GM10266 (cell line): ENCODE results near the gene RNF224.
A peak's percentile ranks its signal among the peaks of the same experiment; 100 is the strongest.
"Not testable (repeated sequence)": the region's sequence is repeated elsewhere in the genome, so short reads cannot be mapped to it uniquely, and the experiment has no call there.

Experiments used
- DNase-seq: peaks from one replicate; pipeline ENCODE4 v3.0.0; 2012; ENCODE audit errors: extremely low spot score
- TF ChIP-seq, protein P1 (sequence below): IDR thresholded peaks from 2 replicates; pipeline ENCODE4 v1.5.1; 2012; ENCODE audit warnings: mild to moderate bottlenecking, low read depth; ENCODE audit not compliant: control insufficient read depth, insufficient read depth; ENCODE audit errors: missing control alignments

The RNF224 gene

DNA sequence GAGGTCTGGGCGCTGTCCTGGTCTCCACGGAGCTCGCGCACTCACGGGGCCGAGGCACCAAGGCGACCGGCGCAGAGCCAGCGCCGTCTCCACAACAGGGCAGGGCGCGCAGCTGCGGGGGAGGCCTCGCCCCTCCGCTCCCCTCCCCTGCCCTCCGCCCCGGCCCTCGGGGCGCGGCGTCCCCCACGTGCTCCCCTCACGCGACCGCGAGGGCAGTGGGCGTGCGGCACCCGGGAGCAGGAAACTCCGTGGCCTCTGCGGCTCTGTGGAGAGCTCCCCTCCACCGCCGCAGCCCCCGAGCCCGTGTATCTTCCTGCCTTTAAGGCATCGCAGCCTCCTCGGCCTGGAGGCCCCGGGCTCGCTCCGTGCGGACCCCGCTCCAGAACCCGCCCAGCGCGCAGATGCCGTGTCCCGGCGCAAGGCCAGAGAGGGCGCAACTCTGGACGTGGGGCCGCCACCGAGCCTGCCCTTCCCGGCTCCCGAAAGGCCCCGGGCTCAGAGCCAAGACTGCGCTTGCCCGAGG lies 13.1 kb downstream of the RNF224 start:
- peak; percentile 79 for DNase-seq
- TF ChIP-seq, protein P1, sequence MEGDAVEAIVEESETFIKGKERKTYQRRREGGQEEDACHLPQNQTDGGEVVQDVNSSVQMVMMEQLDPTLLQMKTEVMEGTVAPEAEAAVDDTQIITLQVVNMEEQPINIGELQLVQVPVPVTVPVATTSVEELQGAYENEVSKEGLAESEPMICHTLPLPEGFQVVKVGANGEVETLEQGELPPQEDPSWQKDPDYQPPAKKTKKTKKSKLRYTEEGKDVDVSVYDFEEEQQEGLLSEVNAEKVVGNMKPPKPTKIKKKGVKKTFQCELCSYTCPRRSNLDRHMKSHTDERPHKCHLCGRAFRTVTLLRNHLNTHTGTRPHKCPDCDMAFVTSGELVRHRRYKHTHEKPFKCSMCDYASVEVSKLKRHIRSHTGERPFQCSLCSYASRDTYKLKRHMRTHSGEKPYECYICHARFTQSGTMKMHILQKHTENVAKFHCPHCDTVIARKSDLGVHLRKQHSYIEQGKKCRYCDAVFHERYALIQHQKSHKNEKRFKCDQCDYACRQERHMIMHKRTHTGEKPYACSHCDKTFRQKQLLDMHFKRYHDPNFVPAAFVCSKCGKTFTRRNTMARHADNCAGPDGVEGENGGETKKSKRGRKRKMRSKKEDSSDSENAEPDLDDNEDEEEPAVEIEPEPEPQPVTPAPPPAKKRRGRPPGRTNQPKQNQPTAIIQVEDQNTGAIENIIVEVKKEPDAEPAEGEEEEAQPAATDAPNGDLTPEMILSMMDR, result peak; percentile 31

DNA sequence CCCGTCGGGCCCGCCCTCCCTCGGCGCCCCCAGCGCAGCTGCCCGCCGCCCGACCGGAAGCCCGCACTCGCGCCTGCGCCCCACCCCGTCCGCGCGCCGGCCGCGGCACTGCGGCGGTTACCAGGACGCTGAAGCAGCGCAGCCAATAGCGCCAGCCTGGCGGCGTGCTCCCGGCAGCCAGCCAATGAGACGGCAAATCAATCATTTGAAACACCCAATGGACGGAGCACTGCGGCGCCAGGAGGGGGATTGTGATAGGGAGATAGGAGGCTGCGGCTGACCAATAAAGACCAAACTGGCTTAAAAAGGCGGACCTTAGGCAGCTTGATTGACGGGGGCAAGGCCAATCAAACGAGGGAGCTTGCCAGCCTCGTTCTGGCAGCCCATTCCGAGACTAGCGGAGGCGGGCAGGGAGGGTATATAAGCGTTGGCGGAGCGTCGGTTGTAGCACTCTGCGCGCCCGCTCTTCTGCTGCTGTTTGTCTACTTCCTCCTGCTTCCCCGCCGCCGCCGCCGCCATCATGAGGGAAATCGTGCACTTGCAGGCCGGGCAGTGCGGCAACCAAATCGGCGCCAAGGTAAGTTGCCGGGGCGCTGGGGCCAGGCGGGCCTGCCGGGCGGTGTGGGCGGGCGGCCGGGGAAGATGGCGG lies 13.7 kb downstream of the RNF224 start, which contains the start of gene TUBB4B:
Gene TUBB4B, plus strand, starts transcription at position 447 of the 649 bp plus-strand sequence. Its CDS starts 74 bp downstream, at position 521.
- TF ChIP-seq, protein P1, result no peak
- DNase-seq, result peak; percentile 100

DNA sequence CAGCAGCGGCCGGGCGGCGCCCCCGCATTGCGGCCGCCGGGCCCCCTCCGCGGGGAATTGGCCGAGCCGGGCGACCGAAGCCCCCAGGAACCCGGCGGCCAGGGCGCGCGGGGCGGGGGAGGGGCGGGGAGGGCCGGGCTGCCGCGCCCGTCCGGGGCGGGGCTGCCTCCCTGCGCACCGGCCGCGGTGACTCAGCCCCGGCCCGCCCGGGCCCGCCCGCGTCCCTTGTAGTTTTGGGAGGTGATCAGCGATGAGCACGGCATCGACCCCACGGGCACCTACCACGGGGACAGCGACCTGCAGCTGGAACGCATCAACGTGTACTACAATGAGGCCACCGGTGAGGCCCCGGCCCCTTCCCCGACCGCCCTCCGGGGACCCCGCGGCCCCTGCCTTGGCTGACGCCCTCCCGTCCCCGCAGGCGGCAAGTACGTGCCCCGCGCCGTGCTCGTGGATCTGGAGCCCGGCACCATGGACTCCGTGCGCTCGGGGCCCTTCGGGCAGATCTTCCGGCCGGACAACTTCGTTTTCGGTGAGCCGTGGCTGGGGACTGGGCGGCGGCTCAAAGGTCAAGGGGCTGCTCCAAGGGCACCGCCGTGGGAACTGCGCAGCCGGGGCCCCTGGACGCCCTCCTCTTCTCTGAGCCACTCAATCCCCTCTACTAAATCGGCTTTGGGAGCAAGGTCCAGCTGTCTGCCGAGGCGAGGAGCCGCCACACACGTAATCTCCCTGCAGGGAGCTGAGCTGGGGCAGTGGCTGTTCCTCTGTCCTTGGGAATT lies 14.4 kb downstream of the RNF224 start:
- TF ChIP-seq, protein P1, result no peak
- peak; percentile 78 for DNase-seq

DNA sequence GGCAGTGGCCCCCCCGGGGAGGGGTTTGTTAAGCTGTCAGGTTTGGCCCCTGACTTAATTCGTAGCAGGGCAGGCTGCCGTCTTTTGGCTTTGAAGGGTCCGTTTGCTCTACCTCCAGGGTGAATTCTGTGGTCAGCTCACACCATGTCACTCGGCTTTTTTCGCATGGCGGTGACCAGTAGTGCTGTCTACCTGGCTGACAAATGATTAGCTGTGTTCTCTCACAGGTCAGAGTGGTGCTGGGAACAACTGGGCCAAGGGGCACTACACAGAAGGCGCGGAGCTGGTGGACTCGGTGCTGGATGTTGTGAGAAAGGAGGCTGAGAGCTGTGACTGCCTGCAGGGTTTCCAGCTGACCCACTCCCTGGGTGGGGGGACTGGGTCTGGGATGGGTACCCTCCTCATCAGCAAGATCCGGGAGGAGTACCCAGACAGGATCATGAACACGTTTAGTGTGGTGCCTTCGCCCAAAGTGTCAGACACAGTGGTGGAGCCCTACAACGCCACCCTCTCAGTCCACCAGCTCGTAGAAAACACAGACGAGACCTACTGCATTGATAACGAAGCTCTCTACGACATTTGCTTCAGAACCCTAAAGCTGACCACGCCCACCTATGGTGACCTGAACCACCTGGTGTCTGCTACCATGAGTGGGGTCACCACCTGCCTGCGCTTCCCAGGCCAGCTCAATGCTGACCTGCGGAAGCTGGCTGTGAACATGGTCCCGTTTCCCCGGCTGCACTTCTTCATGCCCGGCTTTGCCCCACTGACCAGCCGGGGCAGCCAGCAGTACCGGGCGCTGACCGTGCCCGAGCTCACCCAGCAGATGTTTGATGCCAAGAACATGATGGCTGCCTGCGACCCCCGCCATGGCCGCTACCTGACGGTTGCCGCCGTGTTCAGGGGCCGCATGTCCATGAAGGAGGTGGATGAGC lies 15.2 kb downstream of the RNF224 start:
- TF ChIP-seq, protein P1, result no peak
- DNase-seq, result no peak

DNA sequence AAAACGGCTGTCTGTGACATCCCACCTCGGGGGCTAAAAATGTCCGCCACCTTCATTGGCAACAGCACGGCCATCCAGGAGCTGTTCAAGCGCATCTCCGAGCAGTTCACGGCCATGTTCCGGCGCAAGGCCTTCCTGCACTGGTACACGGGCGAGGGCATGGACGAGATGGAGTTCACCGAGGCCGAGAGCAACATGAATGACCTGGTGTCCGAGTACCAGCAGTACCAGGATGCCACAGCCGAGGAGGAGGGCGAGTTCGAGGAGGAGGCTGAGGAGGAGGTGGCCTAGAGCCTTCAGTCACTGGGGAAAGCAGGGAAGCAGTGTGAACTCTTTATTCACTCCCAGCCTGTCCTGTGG lies 15.9 kb downstream of the RNF224 start:
- DNase-seq, result not testable (repeated sequence)

DNA sequence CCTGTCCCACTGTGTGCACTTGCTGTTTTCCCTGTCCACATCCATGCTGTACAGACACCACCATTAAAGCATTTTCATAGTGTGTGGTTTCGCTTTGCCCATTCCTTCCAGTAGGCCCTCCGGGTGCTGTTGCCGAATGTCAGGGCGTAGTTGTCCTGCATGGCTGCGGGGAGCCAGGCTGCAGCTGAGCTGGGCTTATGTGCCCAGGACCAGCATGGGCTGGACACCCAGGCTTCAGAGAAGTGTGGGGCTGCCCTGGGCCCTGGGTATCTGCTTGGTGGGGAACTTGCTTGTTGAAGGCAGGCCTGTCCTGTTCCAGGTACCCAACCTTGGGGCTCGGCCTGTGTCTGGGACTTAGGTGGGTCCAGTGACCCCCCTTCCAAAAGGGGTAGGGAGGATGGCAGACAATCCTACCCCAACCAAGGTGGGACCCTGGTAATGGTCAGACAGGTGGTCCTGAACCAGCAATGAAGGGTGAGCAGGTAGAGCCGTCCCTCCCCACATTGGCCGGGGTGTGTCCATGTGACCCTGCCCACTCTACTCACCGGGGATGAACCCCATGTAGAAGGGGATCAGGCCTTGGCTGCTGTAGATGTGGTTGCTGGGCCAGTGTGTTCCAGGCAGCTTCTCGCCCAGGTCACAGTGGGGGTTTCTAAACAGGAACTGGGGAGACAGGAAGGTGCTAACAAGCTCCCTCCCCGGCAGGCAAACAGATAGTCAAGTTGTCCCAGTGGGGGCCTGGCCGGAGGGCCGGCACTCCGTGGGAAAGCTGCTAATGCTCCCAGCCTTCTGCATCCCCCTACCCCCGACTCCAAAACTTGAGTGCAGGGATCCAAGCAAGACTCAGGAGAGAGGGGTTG lies 16.6 kb downstream of the RNF224 start:
- TF ChIP-seq, protein P1, result no peak
- DNase-seq, result no peak
